K562 (cell line): ENCODE results near the gene HCRTR2. TPM values are rescaled to one million over a fixed set of nuclear protein-coding genes. Genes with fewer than 3 reads are reported as not detected.

Source experiments
- ATAC-seq: fragments of 200-7000 bp; cut with Tn5 transposase; 3 replicates; pipeline ENCODE4 v1.9.1; 2020; ENCODE audit warnings: moderate library complexity
- BruUV-seq: library from RNA; stranded (reverse); fragments of 400-500 nt; replicated peaks from 2 replicates; lab custom pipeline; 2021; lab: Mats Ljungman, UMichigan
- CTCF ChIA-PET: fragments of 300-600 bp; formaldehyde crosslinking; extraction: SDS; loops from one replicate; lab custom pipeline; 2021; ENCODE audit warnings: low intra/inter-chr PET ratio; lab: Yijun Ruan, JAX
- POLR2A ChIA-PET: fragments of 300-600, 350-650 bp; sonication (Branson Sonifier 250); formaldehyde crosslinking; extraction: SDS; loops from one replicate; lab custom pipeline; 2021; ENCODE audit warnings: antibody characterized with exemption, inconsistent platforms; lab: Yijun Ruan, JAX
- DNase-seq, 4 experiments: peaks; one replicate each; pipeline versions ENCODE4 v3.0.0 to v3.0.0-alpha.2; 2011 to 2018; ENCODE audit warnings: low spot score in 3 of 4, mixed read lengths in 3 of 4; ENCODE audit errors: extremely low read depth in 1 of 4
- FAIRE-seq: peaks from 2 replicates; lab custom pipeline; 2011; peaks lifted over from hg19 to GRCh38; lab: Jason Lieb, UNC
- H2AFZ ChIP-seq: 2 replicates; pipeline ENCODE4 v1.6.0; 2011; ENCODE audit warnings: low read depth, low read length, control low read depth, inconsistent platforms
- H3K27ac ChIP-seq: fragments of 200-600 bp; 3 replicates; pipeline ENCODE4 v1.8.0; 2011; ENCODE audit warnings: low read depth, mild to moderate bottlenecking, control low read depth, inconsistent platforms, low read length, moderate library complexity, mixed read lengths; ENCODE audit errors: extremely low read depth
- H3K27me3 ChIP-seq, 2 experiments: fragments of 300-600 bp in 1 of 2; 2 replicates in 1 of 2; 3 replicates in 1 of 2; pipeline versions ENCODE4 v1.6.0 to v1.8.0; 2011; ENCODE audit warnings: inconsistent platforms in 2 of 2, low read length in 2 of 2, mild to moderate bottlenecking in 1 of 2, mixed read lengths in 1 of 2, moderate library complexity in 1 of 2; ENCODE audit not compliant: control insufficient read depth in 2 of 2, insufficient read depth in 2 of 2
- H3K36me3 ChIP-seq: fragments of 300-600 bp; 3 replicates; pipeline ENCODE4 v1.8.0; 2011; ENCODE audit warnings: mild to moderate bottlenecking, low read length, inconsistent platforms; ENCODE audit not compliant: control insufficient read depth, insufficient read depth
- H3K4me1 ChIP-seq, 2 experiments: fragments of 200-600 bp in 1 of 2; replicated peaks in 1 of 2; 2 replicates in 1 of 2; 3 replicates in 1 of 2; pipeline versions ENCODE4 v1.5.1 to v1.8.0; 2011; ENCODE audit warnings: inconsistent platforms in 2 of 2, low read length in 2 of 2, mild to moderate bottlenecking in 1 of 2, mixed read lengths in 1 of 2, moderate library complexity in 1 of 2; ENCODE audit not compliant: control insufficient read depth in 2 of 2, insufficient read depth in 2 of 2
- H3K4me2 ChIP-seq: 2 replicates; pipeline ENCODE4 v1.6.1; 2011; ENCODE audit warnings: low read length, control low read depth, inconsistent platforms, mixed read lengths; ENCODE audit not compliant: insufficient read depth
- H3K4me3 ChIP-seq: fragments of 200-600 bp; sonication (generic), shearing (Covaris generic); 2 replicates; pipeline ENCODE4 v1.5.1; 2016; ENCODE audit warnings: control low read depth, inconsistent platforms
- H3K79me2 ChIP-seq: fragments of 200-600 bp; 3 replicates; pipeline ENCODE4 v1.8.0; 2011; ENCODE audit warnings: low read length, inconsistent platforms; ENCODE audit not compliant: control insufficient read depth, insufficient read depth
- H3K9ac ChIP-seq, 2 experiments: 2 replicates each; pipeline versions ENCODE4 v1.6.0 to v1.6.1; 2011; ENCODE audit warnings: low read depth in 2 of 2, low read length in 2 of 2, control low read depth in 1 of 2, inconsistent platforms in 1 of 2, mild to moderate bottlenecking in 1 of 2, mixed read lengths in 1 of 2; ENCODE audit not compliant: insufficient read depth in 1 of 2
- H3K9me1 ChIP-seq: one replicate; pipeline ENCODE4 v1.6.0; 2011; ENCODE audit warnings: inconsistent platforms, mild to moderate bottlenecking, low read length, moderate library complexity; ENCODE audit not compliant: control insufficient read depth, insufficient read depth
- H3K9me3 ChIP-seq: replicated peaks from 2 replicates; pipeline ENCODE4 v1.5.1; 2011; ENCODE audit warnings: low read depth, low read length, inconsistent platforms; ENCODE audit not compliant: control insufficient read depth, insufficient read depth
- H4K20me1 ChIP-seq: replicated peaks from 2 replicates; pipeline ENCODE4 v1.6.1; 2011; ENCODE audit warnings: low read length, inconsistent platforms, mixed read lengths; ENCODE audit not compliant: control insufficient read depth, insufficient read depth
- POLR3G ChIP-seq: IDR thresholded peaks from 2 replicates; pipeline ENCODE4 v1.6.1; 2011; ENCODE audit not compliant: insufficient read length, insufficient replicate concordance; ENCODE audit errors: extremely low read depth
- REST ChIP-seq, 2 experiments: fragments of 450-650 bp; formaldehyde crosslinking in 1 of 2; IDR thresholded peaks; 2 replicates each; pipeline versions ENCODE4 v1.4.0 to v1.6.1; 2014 to 2020; ENCODE audit warnings: mild to moderate bottlenecking in 2 of 2, borderline replicate concordance in 1 of 2, low read depth in 1 of 2
- in situ Hi-C: fragments of 300-500 bp; cut with MboI; formaldehyde crosslinking; loops from 4 replicates; pipeline ENCODE4 v1.15.0; 2018; ENCODE audit warnings: inconsistent platforms, mixed read lengths
- intact Hi-C: fragments of 100-400 bp; cut with micrococcal nuclease; formaldehyde crosslinking; loops from 2 replicates; pipeline ENCODE4 v1.14.2; 2022
- polyA plus RNA-seq, 8 experiments: library from polyadenylated mRNA; depleted of rRNA in 4 of 8; stranded (reverse) in 5 of 8; unstranded in 3 of 8; fragments of >200 nt; fragmentation: Nextera tagmentation in 2 of 8; fragmentation: Illumina TruSeq in 1 of 8; extraction: Ambion mirVana in 2 of 8; extraction: Trizol in 1 of 8; gene quantifications; 2 replicates each; pipeline versions ENCODE4 v1.2.1 to v1.2.3, GENCODE V29; 2011 to 2014; ENCODE audit warnings: inconsistent platforms in 1 of 8, missing spikeins in 1 of 8
- total RNA-seq, 7 experiments: library from RNA; depleted of rRNA in 6 of 7; stranded (reverse); fragments of >200 nt in 6 of 7; fragmentation: Illumina TruSeq in 2 of 7; extraction: Trizol in 2 of 7; gene quantifications; 2 replicates each; pipeline versions ENCODE4 v1.2.1 to v1.2.3, GENCODE V29; 2011 to 2021; ENCODE audit warnings: low replicate concordance in 1 of 7

Gene HCRTR2
- total and polyA plus RNA-seq, 9 of the 15 experiments (the other 6 are each of a cell fraction or from before 2014, with no cell fraction given): not detected

GRCh38 chr6:55176958-55177357, 2.6 kb downstream of the HCRTR2 start:
- peak; percentile 57 for TF ChIP-seq REST (IDR thresholded peaks at IDR 0.05; ENCODE audit: borderline replicate concordance)
- no peak for TF ChIP-seq REST (CRISPR knock-in tag; IDR thresholded peaks at IDR 0.05; ENCODE audit: low read depth)
- no peak for TF ChIP-seq POLR3G
- Histone ChIP-seq H3K79me2 (no peaks in the 10 kb centered on the region), H3K4me2 (no peak overlapping the region), H2AFZ (no peak overlapping the region), H3K9ac (no peak overlapping the region), H3K4me1 (no peaks in the 10 kb centered on the region), H3K4me3 (no peak overlapping the region), H3K9me1 (no peaks in the 10 kb centered on the region), H3K27me3 (no peaks in the 10 kb centered on the region), H4K20me1 (no peaks in the 10 kb centered on the region), H3K9me3 (no peaks in the 10 kb centered on the region), H3K27ac (no peak overlapping the region), H3K36me3 (no peaks in the 10 kb centered on the region)
- ChIA-PET POLR2A (no interaction called here), CTCF (no interaction called here)
- ATAC-seq (no peak), FAIRE-seq (no peak), DNase-seq (no peak)
- no TSS peak for BruUV-seq
- intact Hi-C loops: no loop called here
- in situ Hi-C loops: no loop called here
